ENCODE measurements around the gene ERO1A.

DNA sequence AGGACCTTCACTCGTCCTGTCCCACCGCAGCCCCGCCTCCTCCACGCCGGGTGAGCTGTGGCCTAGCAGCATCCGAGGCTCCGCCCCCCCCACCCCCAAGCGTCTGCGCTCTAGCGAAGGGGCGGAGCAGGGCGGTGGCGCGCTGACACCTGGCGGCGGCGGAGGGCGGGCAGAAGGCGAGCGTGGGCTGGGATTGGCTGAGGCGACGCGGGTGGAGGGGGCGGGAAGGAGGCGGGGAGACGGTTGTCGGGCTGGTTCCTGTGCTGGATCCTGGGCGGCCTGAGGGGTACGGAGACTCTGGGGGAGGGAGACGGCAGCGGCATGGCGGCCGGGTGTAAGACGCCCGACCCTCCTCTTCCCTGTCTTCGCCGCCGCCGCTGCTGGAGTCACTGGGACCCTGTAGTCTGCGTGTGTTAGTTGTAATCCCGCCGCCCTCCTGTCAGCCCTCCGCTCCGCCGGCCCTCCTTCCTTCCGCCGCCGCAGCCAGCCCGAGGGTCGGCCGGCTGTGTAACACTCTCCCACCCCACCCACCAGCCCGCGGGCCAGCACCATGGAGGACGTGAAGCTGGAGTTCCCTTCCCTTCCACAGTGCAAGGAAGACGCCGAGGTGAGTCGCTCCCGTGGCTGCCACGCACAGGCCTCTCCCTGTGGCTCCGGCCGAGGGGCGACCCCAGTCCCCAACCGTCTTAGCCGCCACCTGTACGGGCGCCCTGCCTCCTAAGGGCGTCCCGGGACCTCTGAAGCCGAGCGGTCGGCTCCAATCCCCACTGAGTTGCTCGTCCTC lies 34.8 kb upstream of the ERO1A start, which contains the start of gene STYX:
- TF ChIP-seq, protein P1, sequence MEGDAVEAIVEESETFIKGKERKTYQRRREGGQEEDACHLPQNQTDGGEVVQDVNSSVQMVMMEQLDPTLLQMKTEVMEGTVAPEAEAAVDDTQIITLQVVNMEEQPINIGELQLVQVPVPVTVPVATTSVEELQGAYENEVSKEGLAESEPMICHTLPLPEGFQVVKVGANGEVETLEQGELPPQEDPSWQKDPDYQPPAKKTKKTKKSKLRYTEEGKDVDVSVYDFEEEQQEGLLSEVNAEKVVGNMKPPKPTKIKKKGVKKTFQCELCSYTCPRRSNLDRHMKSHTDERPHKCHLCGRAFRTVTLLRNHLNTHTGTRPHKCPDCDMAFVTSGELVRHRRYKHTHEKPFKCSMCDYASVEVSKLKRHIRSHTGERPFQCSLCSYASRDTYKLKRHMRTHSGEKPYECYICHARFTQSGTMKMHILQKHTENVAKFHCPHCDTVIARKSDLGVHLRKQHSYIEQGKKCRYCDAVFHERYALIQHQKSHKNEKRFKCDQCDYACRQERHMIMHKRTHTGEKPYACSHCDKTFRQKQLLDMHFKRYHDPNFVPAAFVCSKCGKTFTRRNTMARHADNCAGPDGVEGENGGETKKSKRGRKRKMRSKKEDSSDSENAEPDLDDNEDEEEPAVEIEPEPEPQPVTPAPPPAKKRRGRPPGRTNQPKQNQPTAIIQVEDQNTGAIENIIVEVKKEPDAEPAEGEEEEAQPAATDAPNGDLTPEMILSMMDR (optimal IDR thresholded peaks at IDR 0.05 in 1 of 3, IDR thresholded peaks at IDR 0.05 in 1 of 3, conservative IDR thresholded peaks at IDR 0.05 in 1 of 3; ENCODE audit: extremely low read depth in 1 of 3, insufficient read depth in 2 of 3, low read length in 3 of 3) = no peak
- no peak for TF ChIP-seq EZH2 (IDR thresholded peaks at IDR 0.05; ENCODE audit: low read length)
